Effector CD8-positive, alpha-beta T cell (primary cell): ENCODE results near the gene MSH5.

ENCODE experiments used
- DNase-seq: peaks from one replicate; lab custom pipeline; 2025; lab: John Stamatoyannopoulos, UW

The MSH5 gene

DNA sequence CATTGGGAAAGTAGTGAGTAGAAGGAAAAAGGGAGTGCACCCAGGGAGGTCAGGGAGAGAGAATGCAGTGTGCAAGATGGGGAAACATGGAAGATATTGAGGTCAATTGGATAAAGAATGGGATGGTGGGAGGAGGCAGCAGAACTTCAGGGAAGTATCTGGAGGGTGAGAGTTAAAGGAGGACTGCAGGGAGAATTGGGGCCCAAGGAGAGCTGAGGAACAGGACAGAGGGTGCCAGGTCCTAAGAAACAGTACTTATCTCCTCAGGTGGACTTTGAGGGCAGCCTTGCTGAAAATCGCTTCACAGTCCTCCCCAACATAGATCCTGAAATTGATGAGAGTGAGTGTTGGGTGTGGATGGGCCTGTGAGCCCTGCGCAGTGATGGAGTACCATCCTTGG lies 18.5 kb downstream of the MSH5 start:
- no peak for DNase-seq

DNA sequence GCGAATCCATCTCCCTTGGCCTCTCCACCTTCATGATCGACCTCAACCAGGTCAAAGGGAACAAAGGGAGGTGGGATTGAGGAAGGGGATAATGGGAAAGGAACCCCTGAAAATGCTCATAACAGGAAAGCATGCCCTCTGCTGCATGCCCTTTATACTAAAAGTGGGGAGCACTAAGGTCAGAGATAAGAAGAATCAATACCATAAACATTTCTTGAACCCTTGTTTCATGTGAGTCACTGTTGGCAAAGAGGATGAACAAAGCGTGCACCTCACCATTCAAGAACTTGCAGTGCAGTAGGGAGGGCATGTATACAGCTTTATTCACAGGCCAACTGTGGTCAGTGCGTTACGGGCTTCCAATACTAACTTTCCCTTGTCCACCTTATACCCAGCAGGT lies 21.0 kb downstream of the MSH5 start:
- no peak for DNase-seq

DNA sequence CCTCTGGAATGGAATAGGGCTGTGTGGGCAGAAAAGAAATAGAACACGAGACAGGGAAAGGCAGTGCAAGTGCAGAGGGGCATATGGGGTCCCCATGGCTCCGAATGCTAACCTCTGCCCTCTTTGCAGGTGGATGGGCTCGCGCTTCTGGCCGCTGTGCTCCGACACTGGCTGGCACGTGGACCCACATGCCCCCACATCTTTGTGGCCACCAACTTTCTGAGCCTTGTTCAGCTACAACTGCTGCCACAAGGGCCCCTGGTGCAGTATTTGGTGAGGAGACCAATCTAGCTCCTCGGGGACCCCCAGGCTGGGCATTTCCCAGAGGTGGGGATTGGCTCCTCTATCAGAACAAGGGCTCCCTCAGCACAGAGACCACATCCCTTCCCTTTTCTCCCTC lies 21.5 kb downstream of the MSH5 start:
- no peak for DNase-seq

DNA sequence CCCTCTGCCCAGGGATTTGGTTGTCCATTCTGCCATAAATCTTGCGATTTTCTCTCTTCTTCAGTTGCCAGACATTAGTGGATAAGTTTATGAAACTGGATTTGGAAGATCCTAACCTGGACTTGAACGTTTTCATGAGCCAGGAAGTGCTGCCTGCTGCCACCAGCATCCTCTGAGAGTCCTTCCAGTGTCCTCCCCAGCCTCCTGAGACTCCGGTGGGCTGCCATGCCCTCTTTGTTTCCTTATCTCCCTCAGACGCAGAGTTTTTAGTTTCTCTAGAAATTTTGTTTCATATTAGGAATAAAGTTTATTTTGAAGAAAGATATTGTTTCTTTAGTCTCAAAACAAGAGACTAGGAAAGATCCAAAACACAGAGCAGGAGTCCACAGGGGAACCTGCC lies 22.6 kb downstream of the MSH5 start, which contains the start of gene SAPCD1:
Gene SAPCD1, plus strand, starts transcription at position 301 of the 400 bp plus-strand sequence. CDS start 399 bp downstream, outside the sequence.
- DNase-seq = no peak

DNA sequence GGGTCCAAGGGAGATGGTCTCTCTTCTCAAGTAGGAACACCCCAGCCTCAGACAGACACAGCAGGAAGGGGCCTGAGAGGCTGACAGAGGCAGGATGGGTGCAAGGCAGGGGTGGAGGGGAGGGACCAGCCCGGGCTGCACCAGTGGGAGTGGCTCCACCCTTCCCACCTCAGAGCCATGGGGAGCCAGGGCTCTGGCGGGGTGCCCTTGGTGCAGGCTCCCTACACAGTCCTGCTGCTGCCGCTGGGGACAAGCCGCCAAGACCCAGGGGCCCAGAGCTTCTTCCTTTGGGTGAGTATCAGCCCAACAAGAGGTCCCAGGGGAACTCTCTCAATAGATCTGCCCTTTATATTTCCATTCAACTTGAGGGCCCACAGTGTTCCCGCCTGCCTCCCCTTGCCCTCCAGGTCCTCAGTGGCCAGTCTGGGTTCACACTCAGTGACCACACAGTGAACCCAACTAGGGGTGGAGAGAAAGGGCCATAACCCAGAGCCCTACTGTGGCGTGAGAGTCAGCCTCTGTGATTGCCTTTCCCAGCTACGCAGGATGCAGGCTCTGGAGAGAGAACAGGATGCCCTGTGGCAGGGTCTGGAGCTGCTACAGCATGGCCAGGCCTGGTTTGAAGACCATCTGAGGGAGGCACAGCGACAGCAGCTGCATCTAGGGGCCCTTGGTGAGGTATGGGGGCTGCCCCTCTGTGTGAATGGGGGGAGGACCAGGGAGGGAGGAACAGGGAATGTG lies 23.2 kb downstream of the MSH5 start:
- DNase-seq = no peak

DNA sequence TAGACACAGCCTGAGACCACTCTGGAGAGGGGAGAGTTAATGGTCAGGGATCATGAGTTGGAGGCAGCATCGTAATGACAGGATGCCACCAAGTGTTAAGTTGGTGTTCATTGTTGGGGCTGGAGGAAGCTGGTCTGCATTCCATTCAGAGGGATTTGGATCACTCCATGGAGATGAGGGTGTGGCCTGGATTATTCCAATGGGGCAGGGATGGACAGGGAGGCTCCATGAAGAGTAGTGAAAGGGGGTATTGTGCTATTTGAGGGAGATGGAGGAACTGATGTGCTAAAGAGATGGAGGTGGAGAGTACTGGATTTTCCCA lies 23.8 kb downstream of the MSH5 start:
- DNase-seq = no peak

DNA sequence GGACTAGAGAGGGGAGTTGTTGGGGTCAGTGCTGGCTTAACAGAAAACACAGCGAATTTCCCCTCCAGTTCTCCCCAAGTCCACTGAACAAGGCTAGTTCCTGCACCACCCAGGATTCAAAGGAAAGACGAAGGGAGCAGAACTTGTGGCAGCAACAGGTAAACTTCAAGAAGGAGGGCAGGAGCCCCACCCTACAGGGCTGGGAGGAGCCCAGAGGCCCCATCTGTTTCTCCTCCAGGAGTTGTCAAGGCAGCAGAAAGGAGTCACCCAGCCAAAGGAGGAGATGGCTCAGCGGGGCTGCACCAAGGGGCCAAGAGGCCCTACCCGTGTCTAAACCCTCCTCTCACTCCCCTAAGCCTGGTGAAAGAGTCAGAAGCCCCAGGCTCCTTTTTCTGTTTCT lies 24.4 kb downstream of the MSH5 start:
- DNase-seq = no peak

DNA sequence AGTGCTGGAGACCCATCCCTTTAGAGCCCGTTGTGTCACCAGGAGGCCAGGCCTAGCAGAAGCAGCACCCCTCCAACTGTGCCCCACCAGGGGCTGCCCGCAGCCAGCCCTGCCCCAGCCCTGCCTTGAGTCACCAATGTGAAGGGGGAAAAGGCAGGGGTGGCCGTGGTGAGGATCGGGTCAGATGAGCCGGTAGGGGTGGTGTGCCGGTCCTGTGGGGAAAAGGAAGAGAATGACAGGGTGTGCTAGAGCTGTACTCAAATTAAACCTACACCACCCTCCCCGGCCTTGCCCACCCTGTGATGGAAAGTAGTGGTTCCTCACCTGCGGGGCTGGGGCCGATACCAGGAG lies 25.7 kb downstream of the MSH5 start:
- no peak for DNase-seq

DNA sequence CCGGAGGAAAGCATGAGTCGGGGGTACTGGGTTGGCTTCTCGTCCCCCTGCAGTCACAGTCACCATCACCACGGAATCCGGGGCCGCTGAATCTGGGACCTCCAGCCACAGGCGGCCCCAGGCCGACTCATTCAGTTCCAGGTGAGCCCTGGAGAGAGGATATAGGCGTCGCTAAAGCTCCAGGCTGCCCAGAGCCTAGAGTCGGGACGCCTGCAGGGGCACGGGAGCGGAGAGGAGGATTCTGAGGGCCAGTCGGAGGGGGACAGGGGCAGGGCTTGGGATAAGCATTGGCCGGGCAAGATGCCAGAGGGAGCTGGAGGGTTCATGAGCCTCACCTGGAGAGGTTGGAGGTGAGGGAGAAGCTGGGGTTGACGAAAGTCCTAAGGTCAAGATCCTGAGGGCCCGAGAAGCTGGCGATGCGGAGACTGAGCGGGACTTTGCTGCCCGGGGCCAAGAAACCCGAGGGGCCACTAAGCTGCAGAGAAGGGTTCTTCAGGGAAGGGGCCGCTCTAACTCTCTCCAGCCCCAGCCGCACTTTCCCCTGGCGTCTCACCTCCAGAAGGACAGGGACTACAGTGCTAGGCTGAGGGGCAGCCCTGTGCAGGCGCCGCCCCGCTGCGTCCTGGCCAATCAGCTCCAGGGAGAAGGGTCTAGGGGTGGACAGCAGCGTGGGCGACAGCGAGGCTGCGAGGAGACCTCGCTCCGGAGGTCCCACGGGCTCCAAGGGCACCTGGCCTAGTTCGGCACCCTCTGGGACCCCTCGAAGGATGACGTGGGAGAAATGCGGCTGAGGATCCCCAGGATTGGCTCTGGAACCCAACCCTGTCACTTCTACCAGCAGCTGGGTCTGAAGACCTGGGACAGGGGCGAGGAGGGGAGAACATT lies 26.3 kb downstream of the MSH5 start:
- DNase-seq = no peak

DNA sequence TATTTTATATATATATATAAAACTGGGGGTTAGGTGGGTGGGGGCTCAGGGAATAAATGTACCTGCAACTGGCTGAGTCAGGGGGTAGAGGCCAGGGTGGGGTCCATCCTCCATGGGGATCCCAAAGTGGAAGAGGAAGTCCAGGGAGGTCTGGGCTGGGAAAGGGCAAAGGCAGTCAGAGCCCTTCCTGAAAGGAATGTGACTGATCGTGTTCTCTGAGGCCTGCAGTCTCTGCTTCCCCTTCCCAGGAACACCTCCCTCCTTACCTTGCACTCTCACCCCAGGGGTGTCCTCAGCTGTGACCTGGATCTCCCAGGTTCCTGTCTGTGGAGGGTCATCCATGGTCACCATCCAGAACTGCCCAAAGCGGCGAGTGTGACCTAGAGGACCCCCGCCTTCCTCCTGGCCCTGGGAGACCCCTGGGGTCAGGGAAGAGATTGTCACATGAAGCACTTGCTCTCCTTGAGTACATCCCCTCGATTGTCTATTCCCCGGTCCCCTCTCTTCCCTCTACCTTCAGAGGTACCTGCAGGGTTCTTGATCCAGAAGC lies 27.4 kb downstream of the MSH5 start:
- no peak for DNase-seq

DNA sequence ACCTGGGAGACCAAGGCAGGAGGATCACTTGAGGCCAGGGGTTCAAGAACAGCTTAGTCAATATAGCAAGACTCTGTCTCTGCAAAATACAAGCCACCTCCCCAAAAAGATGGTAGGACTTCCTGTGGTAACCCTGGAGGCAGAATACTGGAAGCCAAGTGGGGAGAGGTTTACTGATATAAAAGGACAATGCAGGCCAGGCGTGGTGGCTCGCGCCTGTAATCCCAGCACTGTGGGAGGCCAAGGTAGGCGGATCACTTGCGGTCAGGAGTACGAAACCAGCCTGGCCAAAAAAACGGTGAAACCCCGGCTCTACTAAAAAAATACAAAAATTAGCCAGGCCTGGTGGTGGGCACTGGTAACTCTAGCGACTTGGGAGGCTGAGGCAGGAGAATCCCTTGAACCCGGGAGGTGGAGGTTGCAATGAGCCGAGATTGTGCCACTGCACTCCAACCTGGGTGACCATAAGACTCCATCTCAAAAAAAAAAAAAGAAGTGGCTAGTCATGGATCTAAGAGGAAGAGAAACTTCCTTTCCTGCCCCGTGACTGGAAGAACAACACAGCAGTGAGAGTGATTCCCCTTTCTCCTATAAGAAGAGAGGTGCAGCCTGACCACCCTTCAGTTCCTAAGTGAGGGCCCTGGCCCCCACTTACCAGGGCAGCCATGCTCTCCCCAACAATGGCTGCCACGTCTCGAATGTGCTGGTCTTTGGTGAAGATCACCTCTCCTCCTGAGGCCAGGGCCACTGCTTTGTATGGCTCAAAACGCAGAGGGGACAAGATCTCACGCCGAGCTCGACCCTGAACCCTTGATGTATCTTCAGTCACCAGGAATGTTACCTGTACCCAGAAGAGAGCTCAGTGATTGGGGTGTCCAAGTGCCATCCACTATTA lies 28.8 kb downstream of the MSH5 start:
- DNase-seq = no peak

DNA sequence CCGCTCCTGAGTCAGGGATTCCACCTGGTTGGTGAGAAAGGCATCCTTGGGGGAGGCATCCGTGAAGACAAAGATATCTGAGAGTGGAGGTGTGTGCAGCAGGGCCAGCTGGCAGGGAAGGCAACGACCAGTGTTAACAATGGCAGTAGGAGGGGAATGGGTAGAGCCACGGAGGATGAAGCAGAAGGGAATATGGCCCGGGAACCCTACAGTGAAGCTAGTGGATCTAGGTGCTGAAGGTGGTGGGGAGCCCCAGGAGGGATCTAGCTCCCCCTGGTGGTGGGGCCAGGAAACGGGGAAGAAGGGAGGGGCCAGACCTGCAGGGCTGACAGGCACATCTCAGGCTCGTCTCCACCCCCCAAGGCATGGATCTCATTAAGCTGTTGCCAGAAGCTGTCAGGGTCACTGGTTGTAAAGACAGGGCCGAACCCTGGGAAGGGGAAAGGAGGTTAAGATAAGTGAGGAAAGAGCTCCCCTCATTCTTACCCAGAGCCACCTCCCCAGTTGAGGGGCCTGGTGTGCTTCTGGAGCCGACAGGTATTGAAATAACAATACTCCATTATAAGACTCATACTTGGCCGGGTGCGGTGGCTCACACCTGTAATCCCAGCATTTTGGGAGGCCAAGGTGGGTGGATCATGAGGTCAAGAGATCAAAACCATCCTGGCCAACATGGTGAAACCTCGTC lies 30.0 kb downstream of the MSH5 start:
- peak; percentile 67 for DNase-seq

DNA sequence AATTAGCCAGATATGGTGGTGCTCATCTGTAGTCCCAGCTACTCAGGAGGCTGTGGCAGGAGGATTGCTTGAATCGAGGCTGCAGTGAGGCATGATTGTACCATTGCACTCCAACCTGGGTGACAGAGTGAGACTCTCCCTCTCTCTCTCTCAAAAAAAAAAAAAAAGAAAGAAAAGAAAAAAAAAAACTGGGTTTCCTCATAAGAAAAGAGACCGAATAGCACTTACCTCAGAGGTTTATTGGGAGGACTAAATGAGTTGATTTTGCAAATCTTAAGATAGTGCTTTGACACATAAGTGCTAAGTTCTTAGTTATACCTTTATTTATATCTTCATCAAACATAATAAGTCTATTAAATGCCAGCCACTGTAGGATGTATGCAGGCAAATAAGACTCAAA lies 31.1 kb downstream of the MSH5 start:
- DNase-seq = no peak

DNA sequence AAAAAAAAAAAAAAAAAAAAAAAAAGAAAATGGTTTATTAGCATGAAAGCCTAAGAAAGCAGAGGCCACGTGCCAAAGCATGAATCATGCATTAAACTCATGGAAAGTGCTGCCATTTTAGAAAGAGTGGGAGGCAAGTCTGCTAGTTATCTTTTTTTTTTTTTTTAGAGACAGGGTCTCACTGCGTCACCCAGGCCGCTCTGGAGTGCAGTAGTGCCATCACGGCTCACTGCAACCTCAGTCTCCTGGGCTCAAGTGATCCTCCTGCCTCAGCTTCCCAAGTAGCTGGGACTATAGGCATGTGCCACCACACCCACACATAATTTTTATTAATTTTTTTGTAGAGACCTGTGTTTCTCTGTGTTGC lies 32.2 kb downstream of the MSH5 start:
- DNase-seq = no peak

DNA sequence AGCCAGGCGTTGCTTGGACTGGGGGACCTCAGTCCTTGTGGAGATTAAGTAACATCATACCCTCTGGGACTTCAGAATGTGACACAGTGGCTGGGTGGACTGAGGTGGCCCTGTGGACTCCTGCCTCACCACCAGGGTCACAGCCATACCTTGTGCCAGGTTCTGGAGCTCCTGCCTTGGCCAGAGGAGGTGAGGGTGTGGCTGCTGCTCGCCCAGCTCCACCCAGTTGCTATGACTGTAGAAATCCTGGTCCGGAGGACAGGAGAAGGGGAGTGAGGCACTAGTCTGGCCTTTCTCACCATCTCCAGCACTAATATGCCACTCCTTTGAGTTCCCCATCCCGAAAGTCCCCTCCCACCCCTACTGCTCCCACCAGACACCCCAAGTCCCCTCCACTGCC lies 35.4 kb downstream of the MSH5 start:
- no peak for DNase-seq

DNA sequence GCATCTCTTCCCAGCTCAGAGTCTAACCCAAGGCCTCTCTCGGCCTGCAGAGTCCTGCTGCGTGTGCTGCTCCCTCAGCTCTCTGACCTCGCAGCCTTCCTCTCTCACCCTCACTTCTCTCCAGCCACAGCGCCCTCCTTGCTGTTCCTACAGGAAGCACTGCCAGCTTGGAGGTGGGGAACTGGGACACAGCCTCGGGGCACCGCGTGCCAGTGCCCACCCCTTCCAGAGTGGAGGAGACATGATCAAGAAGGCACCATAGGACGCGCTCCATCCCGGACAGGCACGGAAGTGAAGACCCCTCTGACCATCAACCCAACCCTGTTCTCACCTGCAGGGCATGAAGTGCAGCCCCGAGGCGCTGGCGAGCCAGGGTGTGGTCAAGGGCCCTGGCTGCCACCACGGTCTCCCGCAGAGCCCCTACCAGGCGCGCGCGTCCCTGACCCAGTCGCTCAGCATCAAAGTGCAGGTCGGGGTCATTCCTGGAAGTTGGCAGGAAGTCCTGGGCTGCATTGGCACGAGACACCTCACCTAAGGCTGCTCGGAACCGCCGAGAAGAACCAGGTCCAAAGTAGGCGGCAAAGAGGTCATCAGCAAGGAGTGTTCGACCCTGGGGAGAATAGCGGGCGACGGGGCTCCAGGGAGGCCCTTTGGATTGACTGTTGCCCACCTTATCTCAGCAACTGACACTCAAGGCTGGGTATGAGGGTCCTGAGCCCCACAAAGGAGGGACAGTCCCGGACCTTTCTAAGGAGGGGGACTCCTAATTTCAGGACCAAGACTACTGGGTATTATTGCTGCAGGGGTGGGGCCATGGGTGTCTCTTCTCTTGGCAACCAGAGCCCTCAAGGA lies 36.1 kb downstream of the MSH5 start:
- DNase-seq = no peak

DNA sequence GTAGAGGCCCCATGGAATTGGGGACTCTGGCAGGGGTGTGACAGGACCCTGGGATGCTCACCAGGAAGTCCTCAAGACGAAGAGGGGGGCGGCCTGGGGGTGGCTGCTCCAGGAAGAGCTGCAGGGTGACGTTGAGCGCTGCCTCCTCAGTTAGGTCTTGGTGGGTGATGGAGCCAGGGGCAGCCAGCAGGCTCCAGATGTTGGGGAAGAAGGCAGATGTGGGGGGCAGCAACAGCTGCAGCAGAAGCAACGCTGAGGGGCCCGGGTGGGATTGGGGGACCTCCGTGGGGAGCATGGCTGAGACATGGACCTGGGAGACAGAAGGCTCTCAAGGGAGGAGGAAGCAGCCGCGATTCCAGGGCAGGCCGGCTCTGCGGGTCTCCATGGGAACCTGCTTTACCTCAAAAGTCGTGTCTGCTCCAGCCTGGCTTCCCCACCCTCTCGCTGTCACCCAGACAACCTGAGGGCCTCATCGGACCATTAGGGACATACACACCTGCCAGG lies 36.7 kb downstream of the MSH5 start:
- DNase-seq = no peak

DNA sequence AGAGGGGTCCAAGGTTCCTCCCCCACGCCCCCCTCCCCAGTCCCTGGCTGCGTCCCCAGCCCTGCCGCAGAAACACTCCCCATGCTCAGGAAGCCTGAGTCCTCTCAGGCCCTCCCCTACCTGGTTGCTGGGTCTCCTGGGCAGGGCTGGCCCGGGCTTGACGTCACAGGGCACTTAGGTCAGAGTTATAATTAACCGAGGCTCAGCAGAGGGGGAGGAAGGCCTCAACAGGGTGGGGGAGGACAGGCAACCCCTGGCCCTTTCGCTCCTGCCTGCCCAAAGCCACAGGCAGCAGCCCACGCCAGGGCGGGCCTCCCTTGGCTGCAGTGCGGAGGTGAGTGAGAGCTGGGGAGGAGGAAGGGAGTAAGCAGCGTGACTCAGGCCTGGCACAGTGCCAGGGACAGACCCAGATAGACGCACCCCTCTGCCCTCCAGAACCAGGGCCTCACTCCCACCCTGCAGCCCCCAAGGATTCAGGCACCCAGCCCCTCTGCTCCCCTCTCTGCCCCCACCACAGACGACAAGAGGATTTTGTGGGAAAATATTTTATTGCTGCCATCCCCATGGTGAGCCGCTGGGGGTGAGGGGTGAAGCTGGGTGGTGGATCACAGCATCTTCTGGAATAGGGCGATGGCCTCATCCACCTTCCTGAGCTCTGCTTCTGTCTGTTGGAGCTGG lies 37.3 kb downstream of the MSH5 start, which contains the start of gene VWA7:
Gene VWA7, minus strand, starts transcription at position 340 of the 678 bp plus-strand sequence. CDS start 549 bp downstream, outside the sequence.
- DNase-seq = peak; percentile 4

DNA sequence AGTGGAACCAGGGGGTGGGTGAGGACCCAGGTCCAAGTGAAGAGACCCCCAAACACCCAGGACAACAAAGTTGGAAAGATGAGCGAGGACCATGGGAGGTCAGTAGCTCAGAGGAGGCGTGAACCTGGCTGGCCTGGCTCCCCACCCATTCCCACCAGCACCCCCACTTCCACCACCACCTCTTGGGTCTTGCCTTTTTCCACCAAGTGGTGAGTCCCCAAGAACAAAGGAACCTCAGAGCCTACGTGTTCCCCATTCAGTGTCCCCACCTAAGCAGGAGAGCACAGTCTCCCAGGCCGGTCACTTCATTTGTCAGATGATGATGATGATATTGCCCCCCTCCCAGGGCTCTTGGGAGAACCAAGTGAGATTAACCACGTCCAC lies 37.9 kb downstream of the MSH5 start:
- DNase-seq = no peak

DNA sequence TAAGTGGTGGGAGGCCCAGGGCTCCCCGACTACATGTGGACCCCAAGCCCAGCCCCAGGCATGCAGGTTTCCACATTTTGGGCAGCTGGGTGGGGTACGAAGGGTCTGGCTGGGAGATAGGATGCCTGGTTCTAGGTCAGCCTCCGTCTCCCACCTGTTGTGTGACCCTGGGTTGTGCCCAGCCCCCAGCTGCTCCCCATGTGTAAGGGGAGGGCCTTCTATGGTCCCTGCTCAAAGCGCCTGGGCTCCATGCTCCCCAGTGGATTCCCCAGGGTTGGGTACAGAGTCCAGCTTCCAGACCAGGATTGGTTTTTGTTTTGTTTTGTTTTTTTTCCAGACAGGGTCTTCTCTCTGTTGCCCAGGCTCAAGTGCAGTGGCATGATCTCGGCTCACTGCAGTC lies 38.4 kb downstream of the MSH5 start:
- no peak for DNase-seq
